ELF-1 (cell line): ENCODE results near the gene CDH24.

Experiments used
- DNase-seq: peaks from one replicate; pipeline ENCODE4 v3.0.0-alpha.2; 2016; ENCODE audit warnings: low read depth, low spot score

The CDH24 gene

GRCh38 chr14:23043754-23044153, 13.6 kb downstream of the CDH24 start:
- peak; percentile 71 for DNase-seq

- no peak for DNase-seq
Measured at GRCh38 chr14:23043145-23043544, 14.2 kb downstream of the CDH24 start.

GRCh38 chr14:23042162-23042965, 15.0 kb downstream of the CDH24 start, which contains the start of gene PSMB11:
Gene PSMB11, plus strand, starts transcription at chr14:23042212. Its CDS starts 14 bp downstream, at chr14:23042226.
- no peak for DNase-seq

- no peak for DNase-seq
Measured at GRCh38 chr14:23041729-23042128, 15.6 kb downstream of the CDH24 start.

- no peak for DNase-seq
Measured at GRCh38 chr14:23040100-23040499, 17.2 kb downstream of the CDH24 start.

- no peak for DNase-seq
Measured at GRCh38 chr14:23035303-23036144, 21.8 kb downstream of the CDH24 start.

GRCh38 chr14:23034498-23035302, 22.6 kb downstream of the CDH24 start, which contains the start of gene PSMB5:
Gene PSMB5, minus strand, starts transcription at chr14:23034900. Its CDS starts 19 bp downstream, at chr14:23034881.
- peak; percentile 97 for DNase-seq

GRCh38 chr14:23033801-23034497, 23.4 kb downstream of the CDH24 start:
- no peak for DNase-seq

- no peak for DNase-seq
Measured at GRCh38 chr14:23033251-23033727, 24.0 kb downstream of the CDH24 start.

- DNase-seq = no peak
Measured at GRCh38 chr14:23030936-23031335, 26.4 kb downstream of the CDH24 start.

- no peak for DNase-seq
Measured at GRCh38 chr14:23028799-23029198, 28.5 kb downstream of the CDH24 start.

- DNase-seq = peak; percentile 37
Measured at GRCh38 chr14:23025151-23025814, 32.0 kb downstream of the CDH24 start.

- DNase-seq = peak; percentile 41
Measured at GRCh38 chr14:23024612-23025075, 32.7 kb downstream of the CDH24 start.

GRCh38 chr14:23023795-23024152, 33.5 kb downstream of the CDH24 start:
- DNase-seq = no peak

- no peak for DNase-seq
Measured at GRCh38 chr14:23023022-23023794, 34.1 kb downstream of the CDH24 start.

GRCh38 chr14:23021889-23022442, 35.4 kb downstream of the CDH24 start:
- no peak for DNase-seq

- DNase-seq = no peak
Measured at GRCh38 chr14:23021434-23021833, 35.9 kb downstream of the CDH24 start.

- no peak for DNase-seq
Measured at GRCh38 chr14:23020143-23021128, 36.9 kb downstream of the CDH24 start.
